ENCODE data around the gene ANKRD26. TPM values are rescaled to one million over a fixed set of nuclear protein-coding genes. Genes with fewer than 3 reads are reported as not detected.

ANKRD26 gene
- total RNA-seq, 1 experiment from 2014 or later: 15.2 TPM

DNA sequence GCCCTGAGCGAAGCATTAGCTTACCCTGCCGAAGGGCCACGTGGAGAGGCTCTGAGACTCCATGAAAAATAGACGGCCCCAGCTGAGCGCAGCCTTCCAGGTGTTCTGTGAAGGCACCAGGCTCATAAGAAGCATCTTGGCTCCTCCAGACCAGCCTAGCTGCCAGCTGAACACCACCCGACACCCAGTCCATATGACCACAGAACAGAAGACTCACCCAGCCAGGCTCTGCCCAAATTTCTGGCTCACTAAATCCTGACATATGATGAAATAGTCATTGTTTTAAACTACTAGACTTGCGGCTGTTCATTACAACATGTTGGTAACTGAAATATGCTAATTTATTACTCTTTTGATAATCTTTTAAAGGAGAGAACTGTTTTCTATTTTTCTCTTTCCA lies 140.0 kb downstream of the ANKRD26 start:
- no peaks in the 10 kb centered on the region for H3K36me3 ChIP-seq (ENCODE audit: insufficient read depth, low read length, poor library complexity, severe bottlenecking)
- ChIA-PET CTCF (no interaction called here), POLR2A (ENCODE audit: low non-redundant PET) (no interaction called here)
- H3K4me3 ChIP-seq (ENCODE audit: low read depth, low read length, poor library complexity, severe bottlenecking): no peak overlapping the region
- DNase-seq (ENCODE audit: low spot score): no peak
- no peak overlapping the region for H3K27ac ChIP-seq (ENCODE audit: low read depth, low read length, poor library complexity, severe bottlenecking)
- no peaks in the 10 kb centered on the region for H3K4me1 ChIP-seq (ENCODE audit: insufficient read depth, low read length, poor library complexity, severe bottlenecking)
- H3K27me3 ChIP-seq (replicated peaks; ENCODE audit: insufficient read depth, low read depth, low read length, poor library complexity): no peaks in the 10 kb centered on the region
- intact Hi-C loops (cut with micrococcal nuclease; ENCODE audit: unreplicated experiment): no loop called here
- TF ChIP-seq EZH2 (IDR thresholded peaks at IDR 0.05; ENCODE audit: borderline replicate concordance, low read depth, low read length, poor library complexity, severe bottlenecking): no peak
- TF ChIP-seq, protein P1, sequence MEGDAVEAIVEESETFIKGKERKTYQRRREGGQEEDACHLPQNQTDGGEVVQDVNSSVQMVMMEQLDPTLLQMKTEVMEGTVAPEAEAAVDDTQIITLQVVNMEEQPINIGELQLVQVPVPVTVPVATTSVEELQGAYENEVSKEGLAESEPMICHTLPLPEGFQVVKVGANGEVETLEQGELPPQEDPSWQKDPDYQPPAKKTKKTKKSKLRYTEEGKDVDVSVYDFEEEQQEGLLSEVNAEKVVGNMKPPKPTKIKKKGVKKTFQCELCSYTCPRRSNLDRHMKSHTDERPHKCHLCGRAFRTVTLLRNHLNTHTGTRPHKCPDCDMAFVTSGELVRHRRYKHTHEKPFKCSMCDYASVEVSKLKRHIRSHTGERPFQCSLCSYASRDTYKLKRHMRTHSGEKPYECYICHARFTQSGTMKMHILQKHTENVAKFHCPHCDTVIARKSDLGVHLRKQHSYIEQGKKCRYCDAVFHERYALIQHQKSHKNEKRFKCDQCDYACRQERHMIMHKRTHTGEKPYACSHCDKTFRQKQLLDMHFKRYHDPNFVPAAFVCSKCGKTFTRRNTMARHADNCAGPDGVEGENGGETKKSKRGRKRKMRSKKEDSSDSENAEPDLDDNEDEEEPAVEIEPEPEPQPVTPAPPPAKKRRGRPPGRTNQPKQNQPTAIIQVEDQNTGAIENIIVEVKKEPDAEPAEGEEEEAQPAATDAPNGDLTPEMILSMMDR (conservative IDR thresholded peaks at IDR 0.05; ENCODE audit: low read depth, low read length): no peak
- no peaks in the 10 kb centered on the region for H3K9me3 ChIP-seq (ENCODE audit: low read depth, low read length, poor library complexity, severe bottlenecking)
- no TSS peak for BruUV-seq (replicated peaks)

DNA sequence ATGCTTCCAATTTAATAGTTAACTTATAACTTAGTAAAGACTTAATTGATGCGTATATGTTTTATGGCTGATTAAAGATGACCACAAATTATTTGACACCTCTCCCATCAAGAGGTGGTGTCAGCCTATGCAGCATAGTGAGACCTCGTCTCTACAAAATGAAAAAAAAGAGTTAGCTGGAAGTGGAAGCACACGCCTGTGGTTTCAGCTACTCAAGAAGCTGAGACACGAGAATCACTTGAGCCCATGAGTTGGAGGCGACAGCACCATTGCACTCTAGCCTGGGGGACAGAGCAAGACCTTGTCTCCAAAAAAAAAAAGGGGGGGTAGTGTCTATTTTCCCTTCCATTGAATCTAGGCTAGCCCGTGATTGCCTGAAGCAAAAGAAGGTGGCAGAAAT lies 140.5 kb downstream of the ANKRD26 start:
- ChIA-PET CTCF (interaction anchor here (0.6 kb wide), 1 partner anchor 109 kb away, joined by 6 read pairs; no protein-coding TSS in a partner anchor), POLR2A (ENCODE audit: low non-redundant PET) (no interaction called here)
- Histone ChIP-seq H3K27ac (ENCODE audit: low read depth, low read length, poor library complexity, severe bottlenecking) (no peak overlapping the region), H3K4me3 (ENCODE audit: low read depth, low read length, poor library complexity, severe bottlenecking) (no peak overlapping the region), H3K9me3 (ENCODE audit: low read depth, low read length, poor library complexity, severe bottlenecking) (no peaks in the 10 kb centered on the region), H3K27me3 (replicated peaks; ENCODE audit: insufficient read depth, low read depth, low read length, poor library complexity) (no peaks in the 10 kb centered on the region), H3K4me1 (ENCODE audit: insufficient read depth, low read length, poor library complexity, severe bottlenecking) (no peaks in the 10 kb centered on the region), H3K36me3 (ENCODE audit: insufficient read depth, low read length, poor library complexity, severe bottlenecking) (no peaks in the 10 kb centered on the region)
- no TSS peak for BruUV-seq (replicated peaks)
- TF ChIP-seq, protein P1 (conservative IDR thresholded peaks at IDR 0.05; ENCODE audit: low read depth, low read length): no peak
- TF ChIP-seq EZH2 (IDR thresholded peaks at IDR 0.05; ENCODE audit: borderline replicate concordance, low read depth, low read length, poor library complexity, severe bottlenecking): no peak
- DNase-seq (ENCODE audit: low spot score): no peak
- intact Hi-C loops (cut with micrococcal nuclease; ENCODE audit: unreplicated experiment): no loop called here

Other genes starting within 250 kb of the ANKRD26 start
- gene ABI1, start 239.5 kb downstream of the ANKRD26 start, total RNA-seq (2021): 66.2 and 70.5 TPM in 2 replicates
- gene YME1L1, start 53.9 kb upstream of the ANKRD26 start, total RNA-seq (2021): 151 and 161 TPM in 2 replicates
- gene MASTL, start 54.9 kb upstream of the ANKRD26 start, total RNA-seq (2021): 44.4 and 44.9 TPM in 2 replicates
- gene ACBD5, start 140.3 kb upstream of the ANKRD26 start, total RNA-seq (2021): 15.2 and 16.8 TPM in 2 replicates

All from A673 (cell line).